Limb (tissue), 2 donors: ENCODE data around the gene RPRD1B.

Source experiments
- DNase-seq, 2 donors: peaks; one replicate each; pipeline ENCODE4 v3.0.0-alpha.2; 2016; ENCODE audit errors: extremely low spot score in 2 of 2

The RPRD1B gene

DNA sequence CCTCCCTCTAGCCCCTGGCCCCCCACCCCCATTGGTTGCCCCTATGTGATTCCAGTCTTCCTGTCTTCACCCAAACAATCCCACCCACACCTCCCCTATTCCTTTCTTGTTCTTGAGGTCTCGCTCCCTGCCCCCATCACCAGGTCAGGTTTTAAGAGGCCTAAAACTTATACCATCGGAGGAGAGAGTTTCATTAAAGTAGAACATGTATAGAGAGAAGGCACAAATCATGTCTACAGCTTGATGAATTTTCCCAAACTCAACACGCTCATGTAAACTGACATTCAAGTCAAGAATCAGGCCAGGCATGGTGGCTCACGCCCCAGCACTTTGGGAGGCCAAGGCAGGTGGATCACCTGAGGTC lies 87.1 kb downstream of the RPRD1B start:
- DNase-seq, result no peak

- DNase-seq, result no peak
Observed at GRCh38 chr20:38121741-38122140, 88.2 kb downstream of the RPRD1B start.

DNA sequence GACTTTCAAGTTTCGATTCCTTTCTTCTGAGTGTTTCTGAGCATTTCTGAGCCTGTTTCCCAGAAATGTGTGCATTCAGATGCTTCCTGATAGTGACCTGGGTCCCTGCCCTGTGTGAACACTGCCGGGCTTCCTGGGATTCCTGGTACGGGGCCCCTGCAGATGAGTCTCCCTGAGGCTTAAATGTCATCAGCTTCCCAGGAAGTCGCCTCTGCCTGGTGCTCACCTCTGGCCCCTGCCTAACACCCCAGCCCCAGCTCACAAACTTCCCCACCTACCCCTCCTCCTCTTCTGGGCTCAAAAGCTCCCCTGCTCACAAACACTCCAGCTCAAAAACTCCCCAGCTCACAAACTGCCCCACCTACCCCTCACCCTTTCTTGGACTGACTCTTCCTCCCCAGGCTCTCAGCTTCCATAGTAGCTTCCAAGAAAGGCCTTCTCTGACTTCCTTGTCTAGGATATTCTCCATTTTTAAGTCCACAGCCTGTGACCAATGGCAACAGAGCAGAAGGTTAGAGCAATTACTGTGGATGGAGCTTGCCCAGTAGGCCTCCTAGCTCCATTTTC lies 89.6 kb downstream of the RPRD1B start:
- peak in 1 of 2 donors; percentile 12 for DNase-seq

- DNase-seq, result peak in 1 of 2 donors; percentile 74
Observed at GRCh38 chr20:38125157-38126056, 91.9 kb downstream of the RPRD1B start.

DNA sequence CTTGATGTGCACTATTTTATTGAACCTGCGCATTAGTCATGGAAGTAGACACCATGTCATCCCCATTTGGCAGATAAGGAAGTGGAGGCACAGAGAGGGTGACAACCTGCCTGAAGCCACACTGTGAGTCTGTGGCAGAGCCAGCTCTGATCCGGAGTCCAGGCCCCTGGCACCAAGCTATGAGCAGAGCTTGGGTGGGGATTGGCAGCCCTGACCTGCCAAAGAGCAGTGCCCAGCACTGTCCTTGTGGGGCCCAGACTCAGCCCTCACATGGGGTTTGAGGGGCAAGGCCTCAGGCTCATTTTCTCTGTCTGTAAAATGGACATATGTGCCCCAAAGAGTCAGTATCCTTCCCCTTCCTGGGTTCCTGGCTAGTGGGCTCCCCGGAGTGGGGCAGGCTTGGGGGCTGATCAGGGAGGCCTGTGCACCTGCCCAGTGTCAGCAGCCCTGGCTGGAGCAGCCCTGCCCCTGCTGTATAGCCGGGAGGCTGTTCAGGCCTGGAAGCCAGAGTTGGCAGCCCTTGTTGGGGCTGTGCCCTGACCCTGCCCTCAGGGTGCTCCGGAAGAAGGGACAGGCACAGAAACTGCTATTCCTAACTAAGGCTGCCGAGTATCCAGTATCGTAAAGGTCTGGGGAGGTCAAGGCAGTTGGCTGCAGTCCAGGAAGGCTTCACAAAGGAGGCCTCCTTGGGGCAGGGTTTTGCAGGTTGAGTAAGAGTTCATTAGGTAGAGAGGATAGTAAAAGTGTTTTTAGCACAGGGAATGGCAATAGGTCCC lies 92.8 kb downstream of the RPRD1B start:
- peak in 1 of 2 donors; percentile 22 for DNase-seq

GRCh38 chr20:38126932-38127621 lies 93.5 kb downstream of the RPRD1B start:
- DNase-seq, result peak in 1 of 2 donors; percentile 26

DNA sequence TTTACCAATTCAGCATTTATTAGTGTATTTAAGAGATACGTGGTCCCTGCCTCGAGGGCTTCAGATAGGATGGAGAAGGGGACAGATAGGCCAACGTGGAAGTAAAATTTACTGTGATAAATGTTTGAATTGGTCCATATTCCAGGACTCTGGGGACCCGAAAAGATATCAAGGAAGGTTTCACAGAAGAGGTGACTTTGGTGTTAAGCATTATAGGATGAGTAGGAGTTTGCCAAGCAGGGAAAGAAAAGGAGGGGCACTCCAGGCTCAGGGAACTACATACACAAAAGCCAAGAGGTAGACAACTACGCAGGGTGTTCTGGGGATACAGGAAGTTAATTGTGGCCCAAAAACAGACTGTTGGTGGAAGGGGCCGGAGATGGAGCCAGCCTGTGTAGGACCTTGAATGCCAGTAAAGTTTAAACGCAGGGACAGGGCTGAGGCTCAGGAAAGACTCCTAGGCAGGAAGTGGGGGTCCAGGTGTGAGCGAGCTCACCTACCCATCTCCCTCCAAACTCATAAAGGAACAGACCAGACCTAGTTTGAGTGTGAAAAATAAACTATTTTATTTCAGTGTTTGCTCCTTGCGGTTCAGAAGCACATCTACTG lies 94.5 kb downstream of the RPRD1B start:
- DNase-seq, result peak in 1 of 2 donors; percentile 11

DNA sequence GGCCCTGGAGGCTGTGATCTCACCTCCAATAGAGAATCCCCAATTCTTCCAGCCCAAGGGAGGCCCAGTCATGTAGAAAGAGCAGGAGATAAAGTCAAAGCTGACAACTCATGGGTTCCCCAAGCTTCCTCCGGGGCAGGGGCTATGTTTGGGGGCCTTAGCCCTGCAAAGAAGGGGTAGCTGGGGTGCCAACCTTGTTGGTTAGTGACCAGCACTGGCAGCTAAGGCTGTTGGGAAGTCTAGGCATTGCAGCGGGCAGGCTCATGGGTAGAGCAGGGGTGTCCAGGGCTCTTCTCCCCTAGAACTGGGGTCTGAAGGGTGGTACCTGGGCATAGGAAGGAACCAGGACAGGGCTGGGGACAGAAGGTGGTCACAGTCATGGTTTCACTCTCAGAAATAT lies 95.1 kb downstream of the RPRD1B start:
- DNase-seq, result no peak

GRCh38 chr20:38129248-38129865 lies 95.8 kb downstream of the RPRD1B start:
- no peak for DNase-seq

DNA sequence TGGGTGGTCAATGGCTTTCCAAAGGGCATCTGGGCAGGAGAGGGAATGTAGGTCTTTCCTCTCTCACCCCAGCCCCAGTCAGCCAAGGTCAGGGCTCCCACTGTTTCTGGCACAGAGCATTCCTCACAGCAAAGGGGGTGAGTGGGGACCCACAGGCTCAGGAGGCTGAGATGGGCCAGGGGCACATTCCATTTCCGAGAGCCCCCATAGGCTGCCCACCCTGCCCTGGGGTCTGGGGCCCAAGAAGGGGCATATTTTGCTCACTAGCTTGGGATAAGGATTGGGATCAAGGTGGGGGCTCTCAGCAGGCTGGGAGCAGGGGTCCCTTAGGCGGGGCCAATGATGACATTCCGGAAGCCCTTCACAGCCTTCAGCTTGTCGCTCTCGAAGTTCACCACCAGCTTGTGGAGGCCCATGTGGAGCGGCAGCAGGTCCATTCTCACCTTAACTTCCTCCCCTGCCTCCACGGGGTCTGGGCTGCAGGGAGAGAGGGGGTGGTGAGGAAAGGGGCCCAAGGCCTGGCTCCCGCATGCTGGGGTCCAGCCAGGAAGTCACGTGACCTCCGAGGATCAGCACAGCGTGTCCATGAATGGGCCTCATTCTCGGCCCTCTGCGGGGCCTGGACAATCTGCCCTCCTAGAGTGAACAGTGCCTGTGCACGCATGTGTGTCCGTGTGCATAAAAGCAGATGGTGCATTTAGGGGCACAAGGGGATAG lies 96.5 kb downstream of the RPRD1B start:
- no peak for DNase-seq

- no peak for DNase-seq
Observed at GRCh38 chr20:38130687-38131587, 97.4 kb downstream of the RPRD1B start.

GRCh38 chr20:38131588-38132121 lies 98.1 kb downstream of the RPRD1B start:
- DNase-seq, result no peak

DNA sequence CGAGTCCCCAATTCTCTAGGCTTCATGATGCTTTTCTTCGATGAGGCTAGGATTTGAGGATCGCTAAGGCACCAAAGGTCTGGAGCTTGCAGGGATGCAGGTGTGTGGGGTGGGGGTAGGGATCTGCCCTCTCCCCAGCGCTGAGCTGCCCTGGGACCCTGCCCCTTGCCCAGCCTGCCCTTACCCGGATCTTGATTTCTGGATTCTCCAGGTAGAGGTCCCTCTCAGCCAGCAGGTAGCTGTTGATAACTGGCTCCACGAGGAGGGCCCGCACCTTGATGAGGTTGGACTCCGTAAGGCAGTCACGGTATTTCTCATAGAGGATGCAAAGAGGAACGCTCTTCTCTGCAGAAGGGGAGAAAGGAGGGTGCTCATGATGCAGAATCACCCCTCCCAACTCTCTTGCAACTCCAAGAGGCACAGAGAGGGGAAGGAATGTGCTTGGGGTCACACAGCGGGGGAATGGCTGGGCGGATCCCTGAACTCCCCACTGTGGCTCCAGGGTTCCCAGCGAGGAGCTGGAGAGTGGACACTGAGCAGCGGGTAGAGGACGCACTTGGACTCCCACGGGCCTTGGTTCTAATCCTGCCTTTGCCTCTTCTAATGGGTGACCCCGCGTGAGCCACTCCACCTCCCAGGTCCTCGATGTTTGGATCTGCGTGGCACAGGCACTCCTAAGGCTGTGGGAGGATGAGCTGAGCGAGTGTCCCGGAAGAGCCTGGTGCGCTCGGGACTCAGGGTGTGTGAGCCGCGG lies 98.8 kb downstream of the RPRD1B start:
- DNase-seq, result no peak

DNA sequence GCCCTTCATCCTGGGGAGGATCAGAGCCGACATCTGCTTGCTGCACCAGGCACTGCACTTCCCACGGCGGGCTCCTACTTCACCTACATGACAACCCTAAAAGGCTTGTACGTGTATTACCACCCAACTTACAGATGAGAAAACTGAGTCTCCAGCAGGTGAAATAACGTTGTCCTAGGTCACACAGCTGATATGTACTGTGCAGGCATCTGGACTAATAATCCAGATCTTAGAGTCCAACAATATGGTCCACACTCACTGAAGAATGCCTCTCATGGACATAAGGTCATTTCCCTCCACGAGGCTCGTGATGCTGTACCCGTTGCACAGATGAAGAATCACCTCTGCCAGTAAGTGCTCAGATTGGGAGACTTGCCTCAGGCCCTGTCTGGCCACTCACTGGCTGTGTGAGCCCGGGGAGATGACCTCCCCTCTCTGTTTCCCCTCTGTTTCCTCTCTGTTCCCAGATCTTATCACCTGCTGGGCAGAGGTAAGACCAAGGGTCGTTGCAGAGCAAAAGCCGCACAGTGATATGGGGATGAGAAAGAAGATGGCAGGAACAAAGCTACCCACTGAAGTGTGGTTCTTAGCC lies 99.5 kb downstream of the RPRD1B start:
- DNase-seq, result no peak

DNA sequence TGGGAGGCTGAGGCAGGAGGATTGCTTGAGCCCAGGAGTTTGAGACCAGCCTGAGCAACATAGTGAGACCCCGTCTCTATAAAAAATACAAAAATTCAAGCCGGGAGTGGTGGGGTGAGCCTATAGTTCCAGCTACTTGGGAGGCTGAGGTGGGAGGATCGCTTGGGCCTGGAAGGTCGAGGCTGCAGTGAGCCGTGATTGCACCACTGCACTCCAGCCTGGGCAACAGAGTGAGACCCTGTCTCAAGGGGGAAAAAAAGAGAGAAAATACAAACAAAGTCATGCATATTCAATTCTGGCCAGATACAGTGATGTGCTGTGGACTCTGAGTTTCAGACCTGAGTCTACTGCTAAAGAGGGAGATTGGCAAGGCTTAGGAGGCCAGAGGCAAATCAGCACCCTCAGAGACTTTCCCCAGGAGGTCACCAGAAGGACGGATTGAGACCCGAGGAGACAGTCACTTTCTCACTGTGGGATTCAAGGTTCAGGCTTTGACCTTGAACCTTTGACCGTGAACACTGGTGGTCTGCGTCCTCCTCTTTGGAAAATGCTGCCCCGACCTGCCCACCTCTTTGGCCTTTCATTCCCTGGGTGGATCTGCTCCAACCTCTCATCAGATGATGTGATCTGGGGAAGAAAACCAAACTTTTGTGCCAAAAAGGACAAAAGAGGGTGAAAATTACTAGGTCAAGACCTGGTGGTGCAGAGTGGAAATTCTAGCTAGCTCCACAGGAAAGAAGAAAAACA lies 100.3 kb downstream of the RPRD1B start:
- DNase-seq, result no peak

GRCh38 chr20:38134427-38135270 lies 101.1 kb downstream of the RPRD1B start:
- DNase-seq, result no peak
